Left ventricle myocardium inferior (tissue), 1 donor: Measurements from ENCODE around the gene LRBA. TPM values are rescaled to one million over a fixed set of nuclear protein-coding genes. Genes with fewer than 3 reads are reported as not detected.

ENCODE experiments used
- DNase-seq: peaks from one replicate; pipeline ENCODE4 v3.0.0-alpha.2; 2020
- H3K27ac ChIP-seq: fragments of 200-600 bp; replicated peaks from 2 replicates; pipeline ENCODE4 v1.8.0; 2021
- H3K27me3 ChIP-seq: fragments of 200-600 bp; 2 replicates; pipeline ENCODE4 v1.8.0; 2021; ENCODE audit warnings: low read depth
- H3K36me3 ChIP-seq: fragments of 200-600 bp; 2 replicates; pipeline ENCODE4 v1.8.0; 2021
- H3K4me1 ChIP-seq: fragments of 200-600 bp; 2 replicates; pipeline ENCODE4 v1.8.0; 2021
- H3K4me3 ChIP-seq: fragments of 200-600 bp; 2 replicates; pipeline ENCODE4 v1.8.0; 2021; ENCODE audit warnings: mild to moderate bottlenecking, moderate library complexity
- H3K9me3 ChIP-seq: fragments of 200-600 bp; replicated peaks from 2 replicates; pipeline ENCODE4 v1.8.0; 2021
- intact Hi-C: fragments of 100-400 bp; cut with micrococcal nuclease; formaldehyde crosslinking; loops from one replicate; pipeline ENCODE4 v1.11.0; 2022
- total RNA-seq: library from RNA; stranded (reverse); fragmentation: NEBNext Ultra II Directional; extraction: Animal tissue kit (Norgen Biotek cat#: 25700); gene quantifications from one replicate; pipeline ENCODE4 v1.2.1, GENCODE V29; 2021
- TF ChIP-seq, protein P1 (sequence below): fragments of 200-600 bp; IDR thresholded peaks from 2 replicates; pipeline ENCODE4 v1.8.0; 2021; ENCODE audit warnings: antibody characterized with exemption, mild to moderate bottlenecking, borderline replicate concordance
- donor health status: DM: no; HTN: yes; CAD: no; lungs with severe emphysema.

LRBA gene
- total RNA-seq, 1 donor from 2014 or later = 19.1 TPM

DNA sequence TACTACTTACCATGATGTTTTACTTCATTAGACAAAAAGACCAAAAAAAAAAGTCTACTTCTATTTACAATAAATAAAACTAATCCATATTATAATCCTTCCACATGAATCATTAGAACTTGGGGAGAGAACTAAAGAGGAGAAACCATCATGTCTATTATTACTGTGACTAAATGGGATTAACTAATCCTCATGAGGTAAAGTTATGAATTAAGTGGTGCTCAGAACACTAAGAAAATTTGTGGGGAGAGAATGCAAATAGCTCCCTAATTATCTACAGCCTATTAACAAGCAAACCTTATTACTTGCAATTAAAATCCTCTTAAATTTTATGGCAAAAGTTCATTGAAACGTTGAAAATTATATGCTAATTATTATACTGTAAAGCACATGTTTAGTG, 364.3 kb downstream of the LRBA start:
- Histone ChIP-seq H3K27ac (no peak overlapping the region), H3K4me3 (no peak overlapping the region), H3K36me3 (no peaks in the 10 kb centered on the region), H3K4me1 (no peaks in the 10 kb centered on the region), H3K27me3 (no peaks in the 10 kb centered on the region), H3K9me3 (no peaks in the 10 kb centered on the region)
- intact Hi-C loops = no loop called here
- no peak for DNase-seq
- TF ChIP-seq, protein P1, sequence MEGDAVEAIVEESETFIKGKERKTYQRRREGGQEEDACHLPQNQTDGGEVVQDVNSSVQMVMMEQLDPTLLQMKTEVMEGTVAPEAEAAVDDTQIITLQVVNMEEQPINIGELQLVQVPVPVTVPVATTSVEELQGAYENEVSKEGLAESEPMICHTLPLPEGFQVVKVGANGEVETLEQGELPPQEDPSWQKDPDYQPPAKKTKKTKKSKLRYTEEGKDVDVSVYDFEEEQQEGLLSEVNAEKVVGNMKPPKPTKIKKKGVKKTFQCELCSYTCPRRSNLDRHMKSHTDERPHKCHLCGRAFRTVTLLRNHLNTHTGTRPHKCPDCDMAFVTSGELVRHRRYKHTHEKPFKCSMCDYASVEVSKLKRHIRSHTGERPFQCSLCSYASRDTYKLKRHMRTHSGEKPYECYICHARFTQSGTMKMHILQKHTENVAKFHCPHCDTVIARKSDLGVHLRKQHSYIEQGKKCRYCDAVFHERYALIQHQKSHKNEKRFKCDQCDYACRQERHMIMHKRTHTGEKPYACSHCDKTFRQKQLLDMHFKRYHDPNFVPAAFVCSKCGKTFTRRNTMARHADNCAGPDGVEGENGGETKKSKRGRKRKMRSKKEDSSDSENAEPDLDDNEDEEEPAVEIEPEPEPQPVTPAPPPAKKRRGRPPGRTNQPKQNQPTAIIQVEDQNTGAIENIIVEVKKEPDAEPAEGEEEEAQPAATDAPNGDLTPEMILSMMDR = no peak

DNA sequence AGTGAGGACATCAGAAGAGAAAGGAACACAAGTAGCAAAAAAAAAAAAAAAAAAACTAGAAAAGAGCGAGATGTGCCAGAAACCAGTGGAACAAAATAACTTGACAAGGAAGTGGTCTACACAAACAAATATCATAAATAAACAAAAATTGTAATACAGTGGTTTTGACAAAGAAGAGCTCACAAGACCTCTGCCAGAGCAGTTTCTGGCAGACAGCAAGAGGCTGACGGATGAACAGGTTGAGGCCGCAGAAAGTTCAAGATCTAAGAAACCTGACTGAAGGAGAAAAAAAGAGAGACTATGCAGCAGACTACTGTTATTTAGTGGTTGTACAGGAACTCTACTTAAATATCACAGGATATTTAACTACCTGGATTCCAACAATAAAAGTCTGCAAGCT, 367.0 kb downstream of the LRBA start:
- TF ChIP-seq, protein P1 = no peak
- no peaks in the 10 kb centered on the region for H3K36me3 ChIP-seq
- intact Hi-C loops = no loop called here
- DNase-seq = no peak
- no peak overlapping the region for H3K27ac ChIP-seq
- no peaks in the 10 kb centered on the region for H3K4me1 ChIP-seq
- no peak overlapping the region for H3K4me3 ChIP-seq
- H3K27me3 ChIP-seq = no peaks in the 10 kb centered on the region
- H3K9me3 ChIP-seq = no peaks in the 10 kb centered on the region

DNA sequence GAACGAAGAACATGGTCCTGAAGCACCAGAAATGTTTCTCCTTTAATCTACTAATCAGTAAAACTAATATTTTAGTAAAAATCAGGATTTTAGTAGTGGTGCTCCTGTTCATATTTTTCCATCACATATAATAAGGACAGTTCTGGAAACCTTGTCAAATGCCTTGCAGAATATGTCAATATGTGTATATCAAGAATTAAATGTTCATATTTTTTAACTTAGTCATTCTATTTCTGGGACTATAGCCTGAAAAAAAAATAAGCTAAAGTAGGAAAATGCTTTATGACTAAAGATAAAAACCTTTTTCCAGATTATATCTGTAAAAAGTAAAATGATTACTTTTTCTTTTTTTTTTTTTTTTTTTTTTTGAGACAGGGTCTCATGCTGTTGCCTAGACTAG, 368.1 kb downstream of the LRBA start:
- Histone ChIP-seq H3K4me3 (no peak overlapping the region), H3K9me3 (no peaks in the 10 kb centered on the region), H3K27me3 (no peaks in the 10 kb centered on the region), H3K4me1 (no peaks in the 10 kb centered on the region), H3K36me3 (no peaks in the 10 kb centered on the region), H3K27ac (no peak overlapping the region)
- intact Hi-C loops = no loop called here
- TF ChIP-seq, protein P1 = no peak
- no peak for DNase-seq

DNA sequence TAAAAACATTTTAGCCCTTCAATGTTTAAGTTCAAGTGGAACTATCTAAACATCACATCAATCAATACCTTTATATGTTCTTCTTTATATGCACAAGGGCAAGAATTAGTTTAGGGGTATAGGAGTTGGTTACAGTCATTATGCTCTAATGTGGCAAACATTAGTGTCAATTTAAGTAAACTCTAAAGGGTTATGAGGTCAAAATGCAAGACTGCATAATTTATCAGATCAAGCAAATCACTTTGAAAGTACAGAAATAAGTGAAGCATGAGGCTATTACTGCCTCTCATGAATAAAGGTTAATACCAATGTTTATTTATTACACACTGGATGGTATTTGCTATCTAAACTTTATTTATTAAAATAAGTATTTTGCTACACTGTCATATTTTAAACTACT, 373.5 kb downstream of the LRBA start:
- Histone ChIP-seq H3K36me3 (no peaks in the 10 kb centered on the region), H3K9me3 (peaks cover 9% of the 10 kb centered on the region), H3K27me3 (no peaks in the 10 kb centered on the region), H3K4me3 (no peak overlapping the region), H3K4me1 (no peaks in the 10 kb centered on the region), H3K27ac (no peak overlapping the region)
- TF ChIP-seq, protein P1 = no peak
- intact Hi-C loops = no loop called here
- no peak for DNase-seq

DNA sequence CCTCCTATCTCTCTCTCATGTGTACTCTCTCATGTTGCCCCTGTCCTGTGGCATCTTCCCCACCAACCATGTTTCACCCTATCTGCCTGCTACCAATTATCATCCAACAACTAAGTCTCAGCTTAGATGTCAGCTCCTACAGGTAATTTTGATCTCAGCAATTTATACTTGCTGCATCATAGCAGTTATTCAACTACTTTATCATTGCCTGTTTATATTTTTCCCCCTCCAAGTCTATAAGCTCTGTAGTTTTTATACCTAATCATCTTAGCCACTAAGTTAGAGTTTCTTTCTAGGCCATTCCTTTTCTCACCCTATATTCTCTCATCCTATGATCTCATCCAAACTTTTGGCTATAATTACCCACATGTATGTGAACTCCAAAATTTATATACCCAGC, 382.4 kb downstream of the LRBA start:
- TF ChIP-seq, protein P1 = no peak
- Histone ChIP-seq H3K27me3 (no peaks in the 10 kb centered on the region), H3K4me3 (no peak overlapping the region), H3K27ac (no peak overlapping the region), H3K36me3 (no peaks in the 10 kb centered on the region), H3K4me1 (no peaks in the 10 kb centered on the region), H3K9me3 (peaks cover 20% of the 10 kb centered on the region)
- intact Hi-C loops = no loop called here
- DNase-seq = no peak

DNA sequence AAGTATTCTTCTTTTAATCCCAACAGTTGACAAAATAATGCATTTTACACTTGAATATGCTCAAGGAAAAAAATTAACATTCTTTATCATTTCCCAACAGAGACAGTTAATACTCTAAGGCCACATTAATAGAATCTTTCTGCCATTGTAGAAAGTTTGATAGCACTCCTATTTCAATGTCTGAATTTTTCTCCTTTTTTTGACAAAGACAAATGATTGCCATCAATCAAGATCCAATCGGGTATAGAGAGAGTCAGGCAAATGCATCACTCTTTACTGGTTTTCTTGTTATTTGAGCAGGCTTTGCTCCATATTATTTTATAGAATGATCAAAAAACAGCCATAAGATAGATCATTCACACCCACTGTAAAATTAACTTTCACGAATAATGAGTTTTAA, 387.0 kb downstream of the LRBA start:
- H3K4me1 ChIP-seq = no peaks in the 10 kb centered on the region
- H3K9me3 ChIP-seq = peaks cover 8% of the 10 kb centered on the region
- H3K27me3 ChIP-seq = no peaks in the 10 kb centered on the region
- intact Hi-C loops = no loop called here
- TF ChIP-seq, protein P1 = no peak
- DNase-seq = no peak
- no peak overlapping the region for H3K4me3 ChIP-seq
- no peak overlapping the region for H3K27ac ChIP-seq
- H3K36me3 ChIP-seq = no peaks in the 10 kb centered on the region
